HTERT RPE-1 (cell line): ENCODE data around the gene TMED1.

Source experiments
- in situ Hi-C: fragments of 300-500 bp; cut with MboI; formaldehyde crosslinking; loops from 4 replicates; pipeline ENCODE4 v1.14.3; 2020; ENCODE audit warnings: low sequenced_read_pairs

TMED1 gene

DNA sequence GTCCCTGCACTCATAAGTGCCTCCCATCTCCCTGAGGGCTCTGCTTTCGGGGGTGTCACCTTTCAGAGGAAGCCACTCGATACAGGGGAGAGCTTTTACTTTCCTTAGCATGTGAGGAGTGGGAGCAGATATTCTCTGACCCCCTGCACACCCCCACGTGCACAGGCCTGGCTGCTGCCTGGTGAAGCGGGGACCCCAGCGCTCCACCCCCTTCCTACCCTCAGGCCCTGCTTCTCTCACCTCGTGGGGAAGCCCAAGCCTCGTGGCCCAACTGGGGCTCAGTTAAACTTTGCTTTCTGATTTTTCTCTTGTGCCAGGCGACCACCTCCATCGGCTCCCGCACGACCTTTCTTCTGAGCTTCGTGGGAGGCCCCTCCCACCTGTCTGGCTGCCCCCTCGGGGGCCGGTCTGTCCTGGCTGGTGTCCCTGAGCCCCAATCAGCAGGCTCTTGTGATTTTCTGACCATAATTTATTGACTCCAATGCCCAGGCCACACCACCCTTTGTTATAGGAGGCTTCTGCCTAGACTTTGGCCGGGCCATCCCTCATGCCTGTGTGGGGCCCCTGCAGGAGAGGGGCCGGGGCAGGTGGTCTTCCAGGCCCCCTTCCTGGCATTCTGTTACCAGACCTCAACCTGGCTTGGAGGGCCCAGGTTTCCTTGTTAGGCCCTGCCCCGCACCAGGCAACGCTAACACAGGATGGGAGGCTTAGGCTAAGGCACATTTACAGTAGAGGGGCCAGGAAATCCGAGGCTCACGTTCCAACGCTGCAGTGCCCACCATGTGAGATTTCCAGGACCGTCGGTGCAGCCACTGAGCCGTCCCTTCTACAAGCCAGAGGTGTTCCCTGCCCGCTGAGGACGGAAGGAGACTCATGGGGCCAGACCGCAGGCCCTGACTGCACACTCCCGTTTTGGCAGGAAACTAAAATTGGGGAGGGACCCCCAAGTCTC lies 3.7 kb downstream of the TMED1 start:
- in situ Hi-C loops: no loop called here

- in situ Hi-C loops: no loop called here
These were observed 4.9 kb downstream of the TMED1 start for GRCh38 chr19:10830931-10831779.

DNA sequence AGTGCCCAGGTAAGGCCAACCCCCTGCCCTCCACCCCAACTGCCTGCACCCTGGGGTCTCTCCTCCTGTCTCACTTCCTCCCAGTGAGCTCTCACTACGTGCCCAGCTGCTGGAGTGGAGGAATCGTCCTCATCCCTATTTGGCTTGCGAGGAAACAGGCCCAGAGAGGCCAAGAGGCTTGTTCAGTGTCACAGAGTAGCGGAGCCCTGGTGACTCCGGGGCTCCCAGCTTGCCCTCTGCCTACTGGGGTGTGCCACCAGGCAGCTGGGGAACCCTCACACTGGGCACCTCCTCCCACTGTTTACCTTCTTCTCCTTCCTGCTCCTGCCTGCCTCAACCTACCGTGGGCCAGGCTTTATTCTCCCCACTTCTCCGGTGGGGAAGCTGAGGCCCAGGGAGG lies 5.6 kb downstream of the TMED1 start:
- in situ Hi-C loops: no loop called here

- in situ Hi-C loops: no loop called here
These were observed 6.0 kb downstream of the TMED1 start for GRCh38 chr19:10829967-10830366.

DNA sequence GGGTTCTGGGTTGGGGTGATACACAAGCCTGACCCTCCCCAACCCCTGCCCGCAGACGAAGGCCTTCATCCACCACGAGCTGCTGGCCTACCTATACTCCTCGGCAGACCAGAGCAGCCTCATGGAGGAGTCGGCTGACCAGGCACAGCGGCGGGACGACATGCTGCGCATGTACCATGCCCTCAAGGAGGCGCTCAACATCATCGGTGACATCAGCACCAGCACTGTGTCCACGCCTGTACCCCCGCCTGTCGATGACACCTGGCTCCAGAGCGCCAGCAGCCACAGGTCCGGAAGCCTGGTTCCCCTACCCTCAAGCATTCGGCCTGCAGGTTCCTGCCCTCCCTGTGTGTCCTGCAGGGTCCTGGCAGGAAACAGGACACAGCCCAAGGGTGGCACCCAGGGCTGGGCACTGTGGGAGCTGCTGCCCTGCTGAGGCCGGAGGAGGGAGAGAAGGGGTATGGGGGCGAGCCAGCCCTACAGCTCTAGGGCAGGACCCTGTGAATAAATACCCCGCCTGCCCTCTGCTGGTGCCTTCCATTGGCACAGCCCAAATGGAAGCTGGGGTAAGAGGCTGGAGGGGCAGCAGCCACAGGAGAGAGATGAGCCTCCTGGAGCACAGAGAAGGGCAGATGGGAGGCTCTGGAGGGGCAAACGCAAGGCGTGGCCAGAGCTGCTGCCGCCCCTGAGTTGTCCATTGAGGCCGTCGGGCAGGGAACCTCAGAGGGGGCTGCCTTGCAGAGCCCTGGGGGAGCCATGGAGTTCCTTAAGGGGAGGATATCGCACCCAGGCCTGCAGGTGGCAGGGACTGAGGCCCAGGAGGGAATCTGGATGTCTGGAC lies 6.8 kb downstream of the TMED1 start:
- in situ Hi-C loops: no loop called here

- in situ Hi-C loops: no loop called here
These were observed 9.2 kb downstream of the TMED1 start for GRCh38 chr19:10826846-10827245.

DNA sequence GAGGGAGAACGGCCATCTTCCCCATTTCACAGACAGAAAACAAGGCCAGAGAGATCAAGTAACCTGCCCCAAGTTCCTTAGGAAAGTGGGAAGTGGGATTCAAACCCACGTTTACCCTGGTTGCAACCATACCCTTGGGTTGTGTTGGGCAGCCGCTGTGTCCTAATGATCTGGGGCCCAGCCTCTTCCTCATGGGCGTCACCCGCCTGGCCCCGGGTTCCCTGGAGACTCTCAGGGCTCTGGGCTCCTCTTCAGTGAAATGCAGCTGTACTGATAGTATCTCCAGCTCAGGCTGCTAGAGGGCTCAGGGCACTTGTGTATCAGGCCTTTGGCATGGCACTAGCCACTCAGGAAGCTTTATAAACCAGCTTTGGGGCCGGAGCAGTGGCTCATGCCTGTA lies 9.8 kb downstream of the TMED1 start:
- in situ Hi-C loops: no loop called here

DNA sequence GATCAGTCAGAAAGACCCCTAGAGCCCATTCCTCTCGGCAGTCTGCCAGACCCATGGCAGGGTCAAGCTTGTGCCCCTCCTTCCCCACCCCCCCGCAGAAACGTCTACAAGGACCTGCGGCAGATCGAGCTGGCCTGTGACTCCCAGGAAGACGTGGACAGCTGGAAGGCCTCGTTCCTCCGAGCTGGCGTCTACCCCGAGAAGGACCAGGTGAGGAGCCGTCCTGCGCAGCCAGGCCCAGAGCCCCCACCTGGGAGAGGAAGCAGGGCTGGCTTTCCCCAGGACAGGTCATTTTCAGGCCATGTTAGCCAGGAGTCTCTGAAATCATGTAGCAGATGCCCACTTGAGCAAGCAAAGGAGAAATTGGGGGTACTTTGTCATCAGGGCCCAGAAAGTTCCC lies 12.3 kb downstream of the TMED1 start:
- in situ Hi-C loops: no loop called here

DNA sequence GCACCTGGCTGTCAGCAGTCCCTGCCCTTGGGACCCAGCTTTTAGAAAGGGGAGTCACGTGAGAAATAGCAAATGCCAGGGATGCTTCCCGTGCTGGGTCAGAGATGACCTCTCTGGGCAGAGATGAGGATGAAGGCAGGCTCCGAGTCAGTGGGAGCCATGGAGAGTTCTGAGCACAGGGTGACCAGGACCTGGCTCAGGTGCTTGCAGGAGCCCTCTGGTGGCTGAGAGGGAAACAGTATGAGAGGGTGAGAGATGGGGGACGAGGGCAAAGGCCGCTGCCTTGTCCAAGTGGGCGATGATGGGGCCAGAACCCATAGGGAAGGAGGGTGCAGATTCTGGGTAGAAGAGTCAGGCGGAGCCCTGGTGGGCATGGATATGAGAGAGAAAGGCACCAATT lies 15.8 kb downstream of the TMED1 start:
- in situ Hi-C loops: no loop called here

GRCh38 chr19:10819124-10820060 lies 16.6 kb downstream of the TMED1 start:
- in situ Hi-C loops: no loop called here

GRCh38 chr19:10818301-10819123 lies 17.5 kb downstream of the TMED1 start:
- in situ Hi-C loops: no loop called here

GRCh38 chr19:10817291-10818038 lies 18.5 kb downstream of the TMED1 start:
- in situ Hi-C loops: no loop called here

DNA sequence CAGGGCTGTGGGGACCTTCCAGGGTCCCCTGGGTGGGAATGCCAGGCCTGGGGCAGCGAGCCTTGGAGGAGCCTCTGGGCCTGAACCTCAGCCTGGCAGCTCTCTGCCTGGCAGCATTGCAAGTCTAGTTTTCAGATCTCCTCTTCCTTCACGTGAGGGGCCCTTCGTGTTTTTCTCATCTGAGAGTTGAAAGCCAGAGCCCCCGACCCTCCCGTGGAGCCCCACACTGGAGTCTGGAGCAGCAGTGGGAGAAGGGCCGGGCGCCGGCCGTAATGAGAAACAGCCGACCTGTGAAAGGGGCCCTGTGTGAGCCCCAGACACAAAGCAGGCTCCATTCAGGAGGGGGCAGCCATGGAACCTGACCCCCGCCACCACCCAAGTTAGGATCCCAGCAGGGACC lies 19.3 kb downstream of the TMED1 start:
- in situ Hi-C loops: no loop called here

DNA sequence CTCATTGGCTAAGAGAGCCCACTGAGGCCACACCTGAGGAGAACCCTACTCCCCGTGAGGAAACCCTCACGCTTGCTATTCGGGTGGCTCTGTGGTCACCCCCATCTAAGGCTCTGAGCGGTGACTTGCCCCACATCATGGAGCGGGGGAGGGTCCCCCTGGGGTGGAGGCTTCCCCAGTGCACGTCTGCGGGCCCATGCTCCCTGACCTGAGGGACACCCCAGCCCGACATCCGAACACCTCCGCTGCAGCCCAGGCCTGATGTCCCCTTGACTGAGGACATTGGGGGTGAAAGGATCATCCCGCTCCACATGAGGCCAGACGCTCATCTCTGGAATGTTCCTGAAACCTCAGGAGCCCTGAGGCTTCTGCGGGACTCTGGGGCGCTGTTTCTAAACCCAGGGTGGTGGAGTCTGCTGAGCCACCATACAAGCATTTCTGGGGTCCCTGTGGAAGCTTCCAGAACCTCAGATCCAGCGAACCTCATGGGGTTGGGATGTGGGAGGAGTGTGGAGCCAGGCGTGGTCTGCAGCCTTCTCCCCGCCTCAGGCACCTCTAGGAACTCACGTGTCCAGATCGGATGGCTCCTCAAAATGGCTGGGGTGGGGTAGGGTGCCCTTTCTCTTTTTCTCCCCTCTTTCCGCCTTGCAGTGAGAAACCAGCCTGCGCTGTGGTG lies 19.9 kb downstream of the TMED1 start:
- in situ Hi-C loops: no loop called here

- in situ Hi-C loops: no loop called here
These were observed 20.9 kb downstream of the TMED1 start for GRCh38 chr19:10815007-10815536.

GRCh38 chr19:10812902-10813404 lies 23.1 kb downstream of the TMED1 start:
- in situ Hi-C loops: no loop called here

GRCh38 chr19:10812196-10812595 lies 23.8 kb downstream of the TMED1 start:
- in situ Hi-C loops: no loop called here
